Panc1 (cell line): ENCODE results near the gene CELSR2. TPM values are rescaled to one million over a fixed set of nuclear protein-coding genes. Genes with fewer than 3 reads are reported as not detected.
"Not testable (repeated sequence)": the region's sequence is repeated elsewhere in the genome, so short reads cannot be mapped to it uniquely, and the experiment has no call there.

Experiments used
- ATAC-seq: fragments of 200-7000 bp; cut with Tn5 transposase; 2 replicates; pipeline ENCODE4 v1.9.1; 2020; ENCODE audit warnings: mild to moderate bottlenecking, moderate library complexity
- BruUV-seq: library from RNA; stranded (reverse); fragments of 400-500 nt; replicated peaks from 2 replicates; lab custom pipeline; 2021; lab: Mats Ljungman, UMichigan
- CTCF ChIA-PET: fragments of 300-600 bp; sonication (Branson Sonifier 250); formaldehyde crosslinking; loops from one replicate; lab custom pipeline; 2022; ENCODE audit warnings: antibody characterized with exemption; lab: Charles Lee
- POLR2A ChIA-PET: fragments of 300-600 bp; sonication (Branson Sonifier 250); formaldehyde crosslinking; loops from one replicate; lab custom pipeline; 2022; ENCODE audit warnings: antibody characterized with exemption; lab: Charles Lee
- DNase-seq: peaks from one replicate; pipeline ENCODE4 v3.0.0-alpha.2; 2010; ENCODE audit warnings: low read depth, low spot score
- H3K27ac ChIP-seq: 2 replicates; pipeline ENCODE4 v1.5.1; 2011; ENCODE audit warnings: mild to moderate bottlenecking, low read length, inconsistent platforms
- H3K27me3 ChIP-seq: fragments of 200-500 bp; sonication (Bioruptor generic); 2 replicates; pipeline ENCODE4 v1.6.0; 2014; ENCODE audit warnings: low read length, inconsistent platforms; ENCODE audit not compliant: control insufficient read depth, insufficient read depth
- H3K36me3 ChIP-seq: fragments of 200-500 bp; sonication (Bioruptor generic); 2 replicates; pipeline ENCODE4 v1.5.1; 2014; ENCODE audit warnings: inconsistent platforms, mild to moderate bottlenecking, low read length, moderate library complexity; ENCODE audit not compliant: control insufficient read depth, insufficient read depth
- H3K4me1 ChIP-seq: 2 replicates; pipeline ENCODE4 v1.5.1; 2011; ENCODE audit warnings: inconsistent platforms, mild to moderate bottlenecking, low read length, moderate library complexity; ENCODE audit not compliant: control insufficient read depth, insufficient read depth
- H3K4me3 ChIP-seq, 2 experiments: 2 replicates each; pipeline ENCODE4 v1.5.1; 2011 to 2012; ENCODE audit warnings: low read depth in 2 of 2, low read length in 2 of 2, mild to moderate bottlenecking in 2 of 2, inconsistent platforms in 1 of 2, moderate library complexity in 1 of 2
- H3K9me3 ChIP-seq: fragments of 200-500 bp; sonication (Bioruptor generic); 2 replicates; pipeline ENCODE4 v1.5.1; 2014; ENCODE audit warnings: low read depth, mild to moderate bottlenecking, inconsistent platforms, low read length, moderate library complexity; ENCODE audit not compliant: control insufficient read depth, insufficient read depth
- POLR2AphosphoS5 ChIP-seq: IDR thresholded peaks from 2 replicates; pipeline ENCODE4 v1.6.1; 2012; ENCODE audit warnings: mild to moderate bottlenecking, low read depth, low read length, moderate library complexity
- SIN3A ChIP-seq: IDR thresholded peaks from 2 replicates; pipeline ENCODE4 v1.6.1; 2012; ENCODE audit warnings: low read depth, mild to moderate bottlenecking, low read length, moderate library complexity, borderline replicate concordance; ENCODE audit not compliant: insufficient read depth
- TCF7L2 ChIP-seq: IDR thresholded peaks from 2 replicates; pipeline ENCODE4 v1.6.1; 2011; ENCODE audit warnings: mild to moderate bottlenecking, low read depth, low read length, inconsistent platforms
- in situ Hi-C: cut with HindIII; loops from 2 replicates; pipeline ENCODE4 v1.10.0; 2016; ENCODE audit warnings: low sequenced_read_pairs, low pct_unique_long_range_greater_than_20kb
- intact Hi-C: fragments of 100-400 bp; cut with micrococcal nuclease; formaldehyde crosslinking; loops from one replicate; pipeline ENCODE4 v1.10.0; 2022; ENCODE audit not compliant: unreplicated experiment
- total RNA-seq: library from RNA; stranded (reverse); gene quantifications from one replicate; pipeline ENCODE4 v1.2.1, GENCODE V29; 2021; ENCODE audit not compliant: unreplicated experiment
- TF ChIP-seq, protein P1 (sequence below), 2 experiments: IDR thresholded peaks; 2 replicates each; pipeline ENCODE4 v1.6.1; 2011 to 2012; ENCODE audit warnings: low read depth in 2 of 2, control low read depth in 1 of 2, low read length in 1 of 2, mild to moderate bottlenecking in 1 of 2, moderate library complexity in 1 of 2; ENCODE audit not compliant: insufficient read depth in 1 of 2
- TF ChIP-seq, protein P2 (sequence below): fragments of 450-650 bp; IDR thresholded peaks from 2 replicates; pipeline ENCODE4 v1.5.1; 2017; ENCODE audit warnings: mild to moderate bottlenecking

CELSR2 gene
- total RNA-seq, 1 experiment from 2014 or later = 4.1 TPM

DNA sequence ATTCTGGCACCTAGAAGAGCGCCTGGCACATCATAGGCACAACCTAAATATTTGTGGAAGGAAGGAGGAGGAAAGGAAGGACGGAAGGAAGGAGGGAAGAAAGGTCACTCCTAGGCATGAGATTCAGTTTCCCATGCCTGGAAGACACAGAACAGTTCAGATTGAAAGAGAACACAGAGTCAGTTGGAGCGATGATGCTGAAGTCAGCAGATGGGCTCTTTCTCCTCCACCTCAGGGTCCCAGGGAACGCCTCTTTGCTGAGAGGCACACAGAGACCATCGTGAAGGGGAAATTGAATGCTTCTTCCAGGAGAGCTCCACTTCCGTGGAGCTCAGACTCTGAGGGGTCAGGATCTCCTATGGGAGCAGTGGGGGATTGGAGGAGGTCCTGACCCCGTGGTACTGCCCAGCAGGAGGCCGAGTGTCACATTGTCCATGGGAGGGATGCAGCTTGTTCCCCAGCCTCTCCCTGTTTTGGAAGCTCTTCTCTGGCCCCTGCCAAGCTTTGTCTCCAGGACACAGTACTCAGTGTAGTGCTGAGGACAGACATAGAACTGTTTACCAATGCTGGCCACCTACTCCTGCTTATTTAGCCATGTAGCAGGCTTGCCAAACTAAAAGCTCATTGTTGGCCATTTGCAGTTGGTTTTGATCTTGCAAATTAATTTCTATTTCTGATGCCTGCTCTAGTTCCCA, 55.0 kb downstream of the CELSR2 start:
- intact Hi-C loops = no loop called here
- no TSS peak for BruUV-seq
- POLR2A ChIA-PET = no interaction called here
- Histone ChIP-seq H3K9me3 (no peaks in the 10 kb centered on the region), H3K4me1 (no peaks in the 10 kb centered on the region), H3K27ac (no peak overlapping the region), H3K27me3 (no peaks in the 10 kb centered on the region), H3K36me3 (no peaks in the 10 kb centered on the region), H3K4me3 (no peak overlapping the region)
- ATAC-seq = no peak
- in situ Hi-C loops = no loop called here
- CTCF ChIA-PET = interaction anchor here (0.5 to 0.9 kb wide), 2 partner anchors 94 to 113 kb away, joined by 3 read pairs; no protein-coding TSS in a partner anchor
- DNase-seq = no peak
- no peak for TF ChIP-seq TCF7L2
- TF ChIP-seq, protein P1, sequence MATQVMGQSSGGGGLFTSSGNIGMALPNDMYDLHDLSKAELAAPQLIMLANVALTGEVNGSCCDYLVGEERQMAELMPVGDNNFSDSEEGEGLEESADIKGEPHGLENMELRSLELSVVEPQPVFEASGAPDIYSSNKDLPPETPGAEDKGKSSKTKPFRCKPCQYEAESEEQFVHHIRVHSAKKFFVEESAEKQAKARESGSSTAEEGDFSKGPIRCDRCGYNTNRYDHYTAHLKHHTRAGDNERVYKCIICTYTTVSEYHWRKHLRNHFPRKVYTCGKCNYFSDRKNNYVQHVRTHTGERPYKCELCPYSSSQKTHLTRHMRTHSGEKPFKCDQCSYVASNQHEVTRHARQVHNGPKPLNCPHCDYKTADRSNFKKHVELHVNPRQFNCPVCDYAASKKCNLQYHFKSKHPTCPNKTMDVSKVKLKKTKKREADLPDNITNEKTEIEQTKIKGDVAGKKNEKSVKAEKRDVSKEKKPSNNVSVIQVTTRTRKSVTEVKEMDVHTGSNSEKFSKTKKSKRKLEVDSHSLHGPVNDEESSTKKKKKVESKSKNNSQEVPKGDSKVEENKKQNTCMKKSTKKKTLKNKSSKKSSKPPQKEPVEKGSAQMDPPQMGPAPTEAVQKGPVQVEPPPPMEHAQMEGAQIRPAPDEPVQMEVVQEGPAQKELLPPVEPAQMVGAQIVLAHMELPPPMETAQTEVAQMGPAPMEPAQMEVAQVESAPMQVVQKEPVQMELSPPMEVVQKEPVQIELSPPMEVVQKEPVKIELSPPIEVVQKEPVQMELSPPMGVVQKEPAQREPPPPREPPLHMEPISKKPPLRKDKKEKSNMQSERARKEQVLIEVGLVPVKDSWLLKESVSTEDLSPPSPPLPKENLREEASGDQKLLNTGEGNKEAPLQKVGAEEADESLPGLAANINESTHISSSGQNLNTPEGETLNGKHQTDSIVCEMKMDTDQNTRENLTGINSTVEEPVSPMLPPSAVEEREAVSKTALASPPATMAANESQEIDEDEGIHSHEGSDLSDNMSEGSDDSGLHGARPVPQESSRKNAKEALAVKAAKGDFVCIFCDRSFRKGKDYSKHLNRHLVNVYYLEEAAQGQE (IDR thresholded peaks at IDR 0.05; ENCODE audit: insufficient read depth in 1 of 2, low read depth in 2 of 2, low read length in 1 of 2) = no peak

DNA sequence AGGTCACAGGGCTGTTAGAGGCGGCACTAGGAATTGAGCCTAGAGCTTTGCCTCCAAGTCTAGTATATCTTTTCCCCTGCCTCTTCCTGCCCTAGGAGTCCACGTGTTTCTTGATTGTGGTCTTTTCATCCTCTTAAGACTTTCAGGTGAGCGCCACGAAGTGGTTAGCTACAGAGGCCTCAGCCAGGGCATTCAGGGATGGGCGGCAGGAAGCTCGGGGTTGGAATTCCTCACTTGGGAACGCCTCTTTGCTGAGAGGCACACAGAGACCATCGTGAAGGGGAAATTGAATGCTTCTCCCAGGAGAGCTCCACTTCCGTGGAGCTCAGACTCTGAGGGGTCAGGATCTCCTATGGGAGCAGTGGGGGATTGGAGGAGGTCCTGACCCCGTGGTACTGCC, 56.7 kb downstream of the CELSR2 start:
- intact Hi-C loops, BruUV-seq, H3K36me3 ChIP-seq, H3K27ac ChIP-seq, H3K4me3 ChIP-seq, in situ Hi-C loops, H3K27me3 ChIP-seq, H3K9me3 ChIP-seq, H3K4me1 ChIP-seq, DNase-seq, ATAC-seq, POLR2A ChIA-PET, CTCF ChIA-PET: not testable (repeated sequence)

DNA sequence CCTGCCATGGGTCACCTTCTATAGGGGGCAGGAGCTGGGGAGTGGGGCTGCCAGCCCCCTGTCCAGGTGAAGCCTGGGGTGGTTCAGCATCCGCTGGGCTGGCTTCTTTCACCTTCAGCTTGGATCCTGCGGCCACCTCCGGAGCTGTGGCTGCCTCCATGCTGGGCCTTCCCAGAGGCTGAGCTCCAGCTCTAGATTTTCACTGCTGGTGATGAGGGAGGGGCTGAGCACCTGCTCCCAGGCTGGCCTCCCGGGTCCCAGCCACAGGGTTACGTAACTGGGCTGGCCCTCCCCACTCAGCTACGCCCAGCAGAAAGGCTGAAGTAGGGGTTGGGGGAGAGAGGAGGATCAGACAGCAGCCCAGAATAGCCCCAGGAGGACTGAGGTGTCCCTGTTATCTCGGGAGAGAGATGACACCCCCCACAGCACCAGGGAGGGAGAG, 57.5 kb downstream of the CELSR2 start, which contains the start of gene MYBPHL:
Gene MYBPHL (minus strand): TSS at position 180 of the 442 bp plus-strand sequence. CDS start 20 bp downstream, at position 160.
- DNase-seq = no peak
- no TSS peak for BruUV-seq
- H3K4me1 ChIP-seq = no peaks in the 10 kb centered on the region
- H3K9me3 ChIP-seq = no peaks in the 10 kb centered on the region
- TF ChIP-seq, protein P1 (IDR thresholded peaks at IDR 0.05; ENCODE audit: insufficient read depth in 1 of 2, low read depth in 2 of 2, low read length in 1 of 2) = no peak
- TF ChIP-seq, protein P2, sequence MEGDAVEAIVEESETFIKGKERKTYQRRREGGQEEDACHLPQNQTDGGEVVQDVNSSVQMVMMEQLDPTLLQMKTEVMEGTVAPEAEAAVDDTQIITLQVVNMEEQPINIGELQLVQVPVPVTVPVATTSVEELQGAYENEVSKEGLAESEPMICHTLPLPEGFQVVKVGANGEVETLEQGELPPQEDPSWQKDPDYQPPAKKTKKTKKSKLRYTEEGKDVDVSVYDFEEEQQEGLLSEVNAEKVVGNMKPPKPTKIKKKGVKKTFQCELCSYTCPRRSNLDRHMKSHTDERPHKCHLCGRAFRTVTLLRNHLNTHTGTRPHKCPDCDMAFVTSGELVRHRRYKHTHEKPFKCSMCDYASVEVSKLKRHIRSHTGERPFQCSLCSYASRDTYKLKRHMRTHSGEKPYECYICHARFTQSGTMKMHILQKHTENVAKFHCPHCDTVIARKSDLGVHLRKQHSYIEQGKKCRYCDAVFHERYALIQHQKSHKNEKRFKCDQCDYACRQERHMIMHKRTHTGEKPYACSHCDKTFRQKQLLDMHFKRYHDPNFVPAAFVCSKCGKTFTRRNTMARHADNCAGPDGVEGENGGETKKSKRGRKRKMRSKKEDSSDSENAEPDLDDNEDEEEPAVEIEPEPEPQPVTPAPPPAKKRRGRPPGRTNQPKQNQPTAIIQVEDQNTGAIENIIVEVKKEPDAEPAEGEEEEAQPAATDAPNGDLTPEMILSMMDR = no peak
- TF ChIP-seq SIN3A (no peak), TCF7L2 (no peak), POLR2AphosphoS5 (no peak)
- no peak within 1 kb of the TSS for H3K4me3 ChIP-seq
- H3K27ac ChIP-seq = no peak within 1 kb of the TSS
- ATAC-seq = no peak
- POLR2A ChIA-PET = interaction anchor here (0.6 kb wide), 1 partner anchor 11 kb away, joined by 3 read pairs; no protein-coding TSS in a partner anchor
- no peaks in the 10 kb centered on the region for H3K27me3 ChIP-seq
- no peaks in the 10 kb centered on the region for H3K36me3 ChIP-seq
- CTCF ChIA-PET = no interaction called here
- intact Hi-C loops = no loop called here
- in situ Hi-C loops = no loop called here
